Stimulated activated CD4-positive, alpha-beta T cell treated with anti-CD3 and anti-CD28 coated beads, Interleukin-15, amount 100 ng/mL, for 1 hour (primary cell): Measurements from ENCODE around the gene BABAM2.

Source experiments
- DNase-seq, 2 donors: peaks; one replicate each; pipeline ENCODE4 v3.0.0-alpha.2; 2020; ENCODE audit warnings: low read depth in 1 of 2, low spot score in 1 of 2

BABAM2 gene

DNA sequence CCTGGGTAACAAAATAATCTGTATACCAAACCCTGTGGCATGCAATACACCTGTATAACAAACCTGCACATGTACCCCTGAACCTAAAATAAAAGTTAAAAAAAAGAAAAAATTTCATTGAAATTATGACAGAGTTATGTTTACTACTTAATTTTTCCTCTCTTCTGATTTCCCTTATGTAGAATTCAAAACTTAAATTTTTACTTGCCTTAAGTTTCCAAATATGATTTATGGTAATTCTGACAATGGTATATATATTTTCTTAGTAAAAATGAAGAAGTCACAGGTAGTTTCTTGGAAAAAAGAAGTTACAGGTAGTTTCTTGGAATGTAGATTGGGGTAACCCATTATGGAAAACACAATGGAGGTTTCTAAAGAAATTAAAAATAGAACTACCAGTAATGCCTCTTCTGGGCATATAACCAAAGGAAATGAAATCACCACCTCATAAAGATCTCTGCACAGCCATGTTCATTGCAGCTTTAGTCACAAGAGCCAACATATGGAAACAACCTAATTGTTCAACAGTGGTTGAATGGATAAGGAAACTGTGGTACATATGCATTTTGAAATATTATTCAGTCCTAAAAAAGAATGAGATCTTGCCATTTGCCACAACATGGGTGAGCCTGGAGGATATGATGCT lies 164.9 kb downstream of the BABAM2 start:
- no peak for DNase-seq

DNA sequence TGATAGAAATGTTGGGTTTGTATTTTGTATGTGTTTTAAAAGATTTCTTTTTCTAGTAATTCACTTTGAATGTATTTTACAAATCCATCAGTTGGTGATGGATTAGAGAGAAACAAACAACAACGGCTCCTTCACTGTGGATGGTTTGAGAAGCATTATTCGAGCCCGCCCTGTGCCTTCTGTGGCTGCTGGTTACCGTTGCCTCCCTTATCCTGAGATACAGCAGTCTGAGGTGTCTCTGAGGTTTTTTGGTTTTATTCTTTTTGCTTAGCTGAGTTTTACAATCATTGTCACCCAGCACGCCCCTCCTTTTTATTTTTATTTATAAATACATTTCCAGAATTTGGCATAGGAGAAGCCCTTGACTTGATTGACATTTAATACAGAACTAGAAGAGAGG lies 168.3 kb downstream of the BABAM2 start:
- DNase-seq: no peak

DNA sequence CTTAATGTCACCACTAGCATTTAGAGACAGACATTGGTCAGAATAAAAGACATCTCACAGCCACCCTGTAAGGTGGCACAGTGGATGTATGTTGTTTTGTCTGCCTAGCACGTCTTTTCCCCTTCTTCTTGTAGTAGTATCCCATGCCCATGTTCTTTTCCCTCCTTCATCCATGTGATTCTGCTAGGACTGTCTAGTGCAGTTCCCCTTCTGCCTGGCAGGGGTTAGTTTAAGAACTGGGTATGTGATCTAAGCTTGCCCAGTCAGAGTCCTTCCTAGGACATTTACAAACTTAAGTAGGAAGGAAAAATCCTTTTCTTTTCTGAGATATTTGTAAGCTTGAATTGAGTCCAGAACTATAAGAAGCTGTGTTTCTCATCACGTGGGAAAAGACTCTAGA lies 172.3 kb downstream of the BABAM2 start:
- DNase-seq: no peak

DNA sequence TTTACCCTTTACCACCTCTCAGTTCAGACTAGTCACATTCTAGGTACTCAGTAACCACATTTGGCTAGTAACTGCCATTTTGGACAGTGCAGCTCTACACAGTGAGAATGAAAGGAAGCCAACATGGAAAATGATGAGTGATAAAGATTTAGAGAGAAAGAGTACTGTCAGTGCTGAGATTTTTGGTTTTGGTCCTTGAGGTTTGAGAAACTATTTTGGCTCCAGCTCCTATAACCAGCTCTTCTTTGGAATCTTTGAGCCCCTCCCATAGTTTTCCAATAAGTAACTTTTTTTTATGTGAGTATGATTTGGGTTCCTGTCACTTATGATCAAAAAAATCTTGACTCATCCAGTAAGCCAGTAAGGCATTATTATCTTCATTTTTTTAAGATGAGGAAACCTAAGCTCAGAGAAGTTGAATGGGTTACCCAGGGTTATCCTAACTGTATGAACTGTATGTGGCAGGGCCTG lies 173.0 kb downstream of the BABAM2 start:
- DNase-seq: no peak

DNA sequence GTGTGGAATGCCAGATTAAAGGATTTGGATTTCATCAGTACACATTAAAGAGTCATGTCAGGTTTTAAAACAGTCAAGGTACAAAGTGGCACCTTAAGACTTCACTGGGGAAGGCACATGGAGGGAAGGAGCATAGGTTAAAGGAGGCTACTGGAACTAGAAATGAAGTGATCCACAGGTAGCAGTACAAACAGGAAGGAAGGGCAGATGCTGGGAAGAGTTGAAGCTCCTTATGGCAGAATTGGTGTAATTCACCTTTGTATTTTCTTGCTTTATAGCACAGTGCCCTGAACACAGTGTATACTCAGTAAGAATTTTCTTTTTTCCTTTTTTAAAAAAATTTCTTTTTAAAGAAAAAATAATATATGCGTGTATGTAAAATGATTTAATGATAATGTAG lies 177.1 kb downstream of the BABAM2 start:
- DNase-seq: no peak

DNA sequence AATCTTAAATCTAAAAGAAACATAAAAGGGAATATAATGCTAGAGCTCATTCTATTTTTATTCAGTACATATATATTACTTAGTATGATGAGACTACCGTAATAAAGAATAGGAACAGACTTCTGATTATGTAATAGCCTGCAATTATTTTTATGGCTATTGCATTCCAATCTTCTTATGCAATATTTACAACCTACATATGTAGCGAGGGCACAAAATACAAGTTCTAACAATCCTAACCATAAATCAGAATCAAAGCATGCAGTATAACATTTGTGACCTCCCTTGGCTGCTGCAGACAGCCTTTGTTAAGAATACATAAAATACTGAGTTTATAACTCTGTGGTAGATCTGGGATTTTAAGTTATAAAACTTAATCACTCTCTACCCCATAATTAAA lies 177.6 kb downstream of the BABAM2 start:
- no peak for DNase-seq

DNA sequence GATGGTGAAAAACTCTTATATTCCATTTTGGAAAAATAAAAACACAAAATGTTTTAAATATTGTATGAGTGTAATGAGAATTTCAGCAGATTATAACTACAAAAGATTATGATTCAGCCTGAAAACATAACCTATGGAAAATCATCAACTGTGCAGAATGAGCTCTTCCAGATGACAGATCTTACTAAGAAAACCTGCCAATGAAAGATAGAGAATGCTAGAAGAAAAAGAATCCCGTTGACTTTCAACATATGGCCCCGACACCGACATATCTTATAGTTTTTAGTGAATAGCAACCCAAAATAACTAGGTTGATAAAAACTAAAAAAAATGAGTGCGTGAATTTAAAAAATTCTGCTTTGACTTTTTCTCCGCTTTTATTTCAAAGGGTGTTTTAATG lies 178.0 kb downstream of the BABAM2 start:
- DNase-seq: no peak

DNA sequence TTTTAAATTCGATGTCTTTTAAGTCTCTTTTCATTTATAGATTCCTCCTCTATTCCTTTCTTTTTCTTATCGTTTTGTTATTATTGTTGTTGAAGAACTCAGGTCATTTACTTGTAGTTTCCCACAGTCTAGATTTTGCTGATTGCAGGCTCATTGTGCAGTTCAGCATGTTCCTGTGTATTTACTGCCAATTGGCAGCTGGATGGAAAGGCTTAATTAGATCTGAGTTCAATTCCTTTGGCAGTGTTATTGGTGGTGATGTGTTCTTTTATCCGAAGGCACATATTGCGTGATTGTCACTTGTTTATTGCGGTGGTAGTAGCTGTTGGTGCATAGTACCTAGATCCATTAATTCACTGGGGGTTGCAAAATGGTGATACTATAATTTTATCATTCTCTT lies 180.7 kb downstream of the BABAM2 start:
- DNase-seq: no peak

DNA sequence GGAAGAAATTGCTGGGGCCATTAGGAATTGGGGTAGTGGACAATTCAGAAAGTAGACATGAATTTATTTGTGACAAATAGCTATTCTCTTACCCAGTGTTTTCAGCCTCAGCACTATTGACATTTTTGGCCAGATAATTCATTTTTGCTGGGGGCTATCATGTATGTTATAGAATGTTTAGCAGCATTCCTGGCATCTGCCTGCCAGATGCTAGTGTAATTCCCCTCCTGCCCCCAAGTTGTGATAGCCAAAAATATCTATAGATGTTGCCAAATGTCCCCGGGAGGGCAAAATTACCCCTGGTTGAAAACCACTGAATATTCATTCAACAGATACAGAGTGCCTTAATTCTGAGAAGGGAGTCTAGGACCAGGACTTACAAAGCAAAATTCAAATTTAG lies 183.6 kb downstream of the BABAM2 start:
- DNase-seq: no peak

DNA sequence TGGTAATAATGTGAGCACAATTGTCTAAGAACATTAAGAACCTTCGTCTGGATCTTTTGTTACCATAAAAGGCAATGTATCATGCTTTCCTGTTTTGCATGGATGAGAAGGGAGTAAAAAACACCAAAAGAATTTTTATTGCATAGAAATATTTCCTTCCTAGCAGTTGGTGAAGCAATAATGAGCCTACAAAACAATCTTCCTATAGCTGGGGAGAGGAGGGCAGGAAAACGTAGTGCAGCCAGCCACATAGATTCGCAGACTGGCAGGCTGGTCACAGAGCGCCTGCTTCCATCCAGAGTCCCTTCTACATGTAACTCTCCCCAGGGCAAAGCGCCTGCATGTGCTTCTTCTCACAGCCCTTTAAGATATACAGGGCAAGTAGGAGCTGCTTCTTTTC lies 190.4 kb downstream of the BABAM2 start:
- no peak for DNase-seq

DNA sequence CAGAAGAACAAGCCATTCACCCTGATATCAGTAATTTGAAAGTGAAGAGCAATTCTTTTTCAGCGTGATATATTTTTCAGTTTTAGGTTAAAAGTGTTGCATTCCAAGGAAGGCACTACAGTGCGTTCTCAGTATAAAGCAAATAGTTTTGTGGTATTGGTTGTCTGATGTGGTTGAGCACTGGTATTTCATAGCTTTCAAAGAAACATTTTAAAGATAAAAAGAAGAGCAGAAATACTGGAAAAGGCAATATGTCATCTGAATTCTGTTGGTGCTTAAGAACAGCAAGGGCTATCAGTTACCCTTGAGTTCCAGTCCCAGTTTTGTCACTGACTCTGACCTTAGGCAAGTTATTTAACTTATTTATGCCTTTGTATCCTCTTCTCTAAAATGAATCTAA lies 191.6 kb downstream of the BABAM2 start:
- no peak for DNase-seq

DNA sequence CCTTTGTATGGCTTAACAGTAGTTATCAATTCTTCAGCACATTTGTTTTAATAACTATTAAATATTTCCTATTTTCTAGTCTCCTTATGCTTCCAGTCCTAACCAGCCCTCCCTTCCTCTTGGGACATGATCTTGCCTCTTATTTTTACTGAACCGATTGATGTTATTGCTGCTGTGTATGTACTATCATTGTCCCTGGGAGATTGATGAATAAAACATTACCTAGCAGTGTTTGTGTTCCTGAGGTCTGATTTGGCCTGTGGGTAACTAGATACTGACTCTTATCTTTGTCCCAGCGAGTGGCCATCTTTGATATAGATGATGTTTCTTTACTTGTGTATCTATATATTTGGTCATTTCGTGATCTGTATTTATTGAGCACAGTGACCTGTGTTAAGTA lies 192.9 kb downstream of the BABAM2 start:
- no peak for DNase-seq

DNA sequence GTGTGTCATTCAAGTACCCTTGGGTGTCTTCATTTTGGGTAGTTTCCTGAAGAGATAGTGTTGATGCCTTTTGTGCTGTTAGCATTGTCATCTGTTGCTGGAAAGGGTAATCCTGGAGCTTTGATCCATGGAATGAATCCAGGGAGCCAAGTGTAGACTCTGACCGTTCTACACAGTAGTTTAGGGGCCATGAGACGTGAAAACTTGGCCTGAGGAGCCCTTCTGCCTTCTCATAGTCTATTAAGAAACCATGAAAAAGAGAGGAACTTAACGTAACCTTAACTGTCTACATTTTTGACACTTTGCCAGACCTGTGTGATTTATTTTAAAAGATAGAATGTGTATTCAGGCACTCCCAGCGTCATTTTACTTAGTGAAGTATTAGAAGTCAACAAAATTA lies 194.0 kb downstream of the BABAM2 start:
- DNase-seq: no peak

DNA sequence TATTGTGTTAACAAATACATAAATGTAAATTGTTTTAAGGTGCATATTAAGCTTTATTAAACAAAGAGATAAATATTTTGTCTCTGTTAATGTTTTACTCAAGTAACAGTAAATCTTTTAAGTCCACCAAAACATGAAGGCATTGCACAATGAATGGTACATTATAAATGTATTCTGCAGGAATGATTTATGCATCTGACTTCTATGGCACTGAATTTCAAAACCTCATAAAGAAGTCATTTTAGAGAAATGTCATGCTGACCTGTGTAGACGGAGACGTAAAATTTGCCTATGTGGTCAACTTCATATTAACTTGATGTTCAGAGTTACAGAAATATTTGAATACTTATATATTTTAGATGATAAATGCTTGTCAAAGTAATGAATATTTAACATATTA lies 194.7 kb downstream of the BABAM2 start:
- no peak for DNase-seq

DNA sequence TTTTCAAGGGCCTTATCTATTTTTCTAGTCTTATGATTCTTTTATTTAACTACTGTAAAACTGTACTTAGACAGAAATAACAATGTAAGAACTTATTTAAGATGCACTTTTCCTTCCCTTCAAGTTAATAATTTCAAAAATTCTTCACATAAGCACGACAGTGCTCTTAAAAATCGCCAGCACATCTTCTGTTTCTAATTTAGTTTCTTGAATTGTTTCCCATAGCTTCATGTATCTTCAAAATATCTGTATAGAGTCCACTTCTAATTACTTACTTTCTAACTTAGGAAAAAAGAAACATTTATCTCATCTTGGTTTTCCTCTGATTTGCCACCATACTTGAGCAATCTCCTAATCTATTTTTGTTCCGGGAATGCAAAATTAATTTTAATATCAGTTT lies 196.1 kb downstream of the BABAM2 start:
- no peak for DNase-seq

DNA sequence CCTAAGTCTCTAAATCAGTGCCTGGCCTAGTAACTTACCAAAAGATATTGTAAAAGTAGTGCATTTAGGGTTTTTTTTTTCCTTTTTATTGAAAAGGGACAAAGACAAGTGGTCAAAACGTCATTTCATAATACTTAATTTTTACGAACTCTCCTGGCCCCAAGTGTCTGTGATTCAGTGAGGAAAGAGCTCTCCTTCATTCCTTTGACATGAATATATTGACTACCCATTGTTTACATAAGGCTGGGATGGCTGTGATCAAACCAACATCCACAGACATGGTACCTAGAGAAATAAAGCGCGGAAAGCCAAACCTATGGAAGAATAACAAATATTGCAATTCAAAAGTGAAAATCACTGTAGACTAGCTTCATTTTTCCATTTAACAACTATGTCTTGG lies 198.4 kb downstream of the BABAM2 start:
- DNase-seq: no peak

DNA sequence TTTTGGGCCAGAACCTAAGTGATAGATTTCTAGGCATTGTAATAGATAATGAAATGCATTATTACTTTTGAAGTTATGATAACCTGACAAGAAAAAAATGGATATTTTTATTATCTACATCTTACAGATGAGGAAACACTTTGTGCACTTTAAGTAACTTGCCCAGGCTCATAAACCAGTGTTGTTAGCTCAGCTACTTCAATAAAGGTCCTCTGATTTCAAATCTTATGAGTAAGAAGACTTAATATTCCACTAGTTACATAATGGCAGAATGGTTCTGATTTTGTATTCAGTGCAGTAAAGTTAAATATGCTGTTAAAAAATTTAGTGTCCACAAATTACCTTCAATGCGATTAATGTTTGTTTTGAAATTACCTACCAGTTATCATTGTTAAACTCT lies 199.0 kb downstream of the BABAM2 start:
- no peak for DNase-seq

DNA sequence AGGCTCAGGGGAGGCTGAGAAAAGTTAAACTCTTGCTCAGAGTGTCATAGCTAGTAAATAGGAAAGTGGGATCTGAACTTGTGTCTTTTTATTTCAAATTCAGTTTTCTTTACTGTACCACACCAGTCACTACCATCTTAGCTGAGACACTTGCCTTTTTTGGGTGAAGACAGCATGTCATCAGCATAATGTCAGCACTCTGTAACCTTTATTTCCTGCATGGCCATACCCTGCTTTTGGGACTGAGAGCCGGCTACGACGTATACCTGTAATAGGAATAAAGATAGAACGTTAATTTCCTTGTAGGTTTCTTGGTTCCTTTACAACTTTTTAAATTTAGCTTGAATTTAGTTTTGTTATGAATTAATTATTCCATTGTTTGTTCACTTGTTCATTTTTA lies 202.8 kb downstream of the BABAM2 start:
- no peak for DNase-seq

DNA sequence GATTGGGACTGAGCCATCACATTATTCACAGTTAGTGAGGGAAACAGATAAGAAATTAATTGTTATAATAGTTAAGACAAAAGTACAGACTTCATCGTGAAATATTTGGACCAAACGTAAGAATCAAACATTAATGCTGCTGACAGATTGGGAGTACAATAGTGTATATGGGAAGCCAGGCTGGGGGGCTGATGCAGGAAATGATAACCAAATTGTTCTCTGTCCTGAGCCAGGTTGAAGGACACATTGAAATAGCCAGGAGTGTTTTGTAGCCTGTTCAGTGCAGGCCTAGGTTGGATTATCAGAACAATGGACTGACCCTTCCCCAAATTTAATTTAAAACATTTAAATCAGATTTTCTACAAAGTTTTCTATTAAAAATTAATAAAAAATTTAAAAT lies 203.2 kb downstream of the BABAM2 start:
- no peak for DNase-seq

DNA sequence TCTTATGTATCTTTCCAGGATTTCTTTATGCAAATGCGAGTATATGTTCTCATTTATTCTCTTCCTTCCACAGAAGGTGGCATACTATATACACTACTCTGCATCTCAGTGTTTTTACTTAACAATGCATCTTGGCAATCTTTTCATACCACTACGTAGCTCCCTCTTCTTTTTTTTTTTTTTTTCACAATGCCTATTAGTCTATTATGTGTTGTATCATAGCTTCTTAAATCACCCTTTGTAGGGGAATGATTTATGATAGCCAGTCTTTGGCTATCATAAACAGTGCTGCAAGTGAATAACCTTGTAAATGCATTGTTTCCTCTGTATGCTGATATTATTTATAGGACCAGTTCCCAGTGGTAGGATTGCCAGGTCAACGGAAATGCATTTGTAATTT lies 204.2 kb downstream of the BABAM2 start:
- DNase-seq: no peak

DNA sequence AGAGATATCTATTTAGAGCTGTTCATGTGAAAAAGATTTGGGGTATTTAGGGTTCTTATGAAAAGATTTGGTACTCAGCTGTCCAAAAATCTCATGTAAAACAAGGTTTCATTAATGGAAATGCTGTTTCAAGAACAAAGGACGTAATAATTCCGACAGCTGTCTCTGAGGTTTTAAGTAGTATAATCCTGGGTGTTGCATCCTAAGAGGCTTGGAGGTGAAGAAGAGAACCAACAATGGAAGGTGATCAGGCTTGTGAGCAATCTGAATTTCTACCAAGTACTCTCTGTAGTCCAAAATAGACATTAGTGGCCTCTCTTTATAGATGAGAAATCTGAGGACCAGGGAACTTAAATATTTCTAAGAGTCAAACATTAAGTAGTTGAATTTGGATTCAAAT lies 205.1 kb downstream of the BABAM2 start:
- no peak for DNase-seq

DNA sequence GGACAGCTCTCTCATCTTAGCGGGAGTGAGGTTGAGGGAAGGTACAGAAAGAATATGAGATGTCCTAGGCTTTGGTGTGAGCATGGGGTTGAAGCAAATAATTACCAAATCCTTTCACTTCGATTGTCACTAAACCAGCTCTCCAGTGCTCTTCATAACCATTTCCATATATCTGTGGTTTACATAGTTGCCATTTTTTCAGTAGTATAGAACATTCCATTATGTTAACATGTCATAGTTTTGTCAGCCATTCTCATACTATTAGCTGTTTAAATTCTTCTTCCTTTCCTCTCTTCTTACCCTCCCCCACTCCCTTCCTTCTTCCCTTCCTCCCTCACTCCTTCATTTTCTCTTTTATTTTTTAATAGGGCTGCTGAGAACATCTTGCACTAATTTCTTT lies 205.9 kb downstream of the BABAM2 start:
- no peak for DNase-seq

DNA sequence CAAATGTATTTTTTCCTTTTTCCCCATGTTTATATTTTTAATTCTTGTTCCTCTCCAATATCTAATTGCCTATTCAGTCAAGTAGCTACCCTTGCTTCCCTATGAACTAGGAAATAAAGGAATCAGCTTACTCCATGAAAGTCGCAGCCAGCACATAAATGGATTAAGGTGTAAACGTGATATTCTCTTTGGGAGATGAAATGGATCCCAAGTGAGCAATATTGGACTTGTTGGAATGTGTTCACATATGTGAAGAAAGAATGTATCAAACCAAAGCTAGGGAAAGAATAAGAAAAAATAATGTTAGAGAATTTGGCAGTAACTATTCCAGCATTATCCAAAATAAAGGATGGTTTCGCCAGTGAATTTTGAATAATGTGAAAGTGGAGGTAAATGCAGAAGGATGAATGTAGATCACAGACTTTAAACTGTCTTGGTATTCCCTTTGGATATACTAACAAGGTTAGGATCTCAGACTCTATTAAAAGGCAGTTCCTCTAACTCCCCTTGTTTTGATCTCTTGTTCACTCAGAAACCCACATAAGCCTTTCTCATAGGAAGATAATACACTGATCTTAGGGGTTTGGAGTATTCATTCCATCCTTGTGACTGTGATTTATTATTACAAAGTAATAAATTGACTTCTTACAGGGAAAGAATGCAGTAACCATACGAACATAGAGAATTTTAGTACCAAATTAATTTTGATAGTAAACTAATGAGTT lies 208.1 kb downstream of the BABAM2 start:
- DNase-seq: no peak
